Stimulated activated CD4-positive, alpha-beta T cell treated with anti-CD3 and anti-CD28 coated beads, Interleukin-2, amount 100 ng/mL, for 4 hours (primary cell): ENCODE data around the gene VPS39.

Experiments used
- DNase-seq: peaks from one replicate; pipeline ENCODE4 v3.0.0-alpha.2; 2020; ENCODE audit warnings: low read depth

Gene VPS39

GRCh38 chr15:42159381-42160015 lies 48.6 kb downstream of the VPS39 start:
- DNase-seq: no peak

GRCh38 chr15:42158941-42159340 lies 49.2 kb downstream of the VPS39 start:
- no peak for DNase-seq

GRCh38 chr15:42157981-42158765 lies 49.9 kb downstream of the VPS39 start:
- DNase-seq: no peak

- no peak for DNase-seq
Measured at GRCh38 chr15:42157381-42157780, 50.7 kb downstream of the VPS39 start.

GRCh38 chr15:42156243-42156922 lies 51.7 kb downstream of the VPS39 start, which contains the start of gene PLA2G4F:
Gene PLA2G4F, minus strand, starts transcription at chr15:42156636. Its CDS starts 87 bp downstream, at chr15:42156549.
- no peak for DNase-seq

GRCh38 chr15:42155546-42156242 lies 52.4 kb downstream of the VPS39 start:
- DNase-seq: no peak

GRCh38 chr15:42154956-42155355 lies 53.1 kb downstream of the VPS39 start:
- DNase-seq: no peak

GRCh38 chr15:42154212-42154941 lies 53.7 kb downstream of the VPS39 start:
- DNase-seq: no peak

GRCh38 chr15:42153874-42154211 lies 54.3 kb downstream of the VPS39 start:
- DNase-seq: no peak

- no peak for DNase-seq
Measured at GRCh38 chr15:42152921-42153698, 55.0 kb downstream of the VPS39 start.

- no peak for DNase-seq
Measured at GRCh38 chr15:42152196-42152920, 55.7 kb downstream of the VPS39 start.

GRCh38 chr15:42151736-42152135 lies 56.4 kb downstream of the VPS39 start:
- DNase-seq: no peak

GRCh38 chr15:42151141-42151561 lies 57.0 kb downstream of the VPS39 start:
- DNase-seq: no peak

GRCh38 chr15:42150219-42150970 lies 57.7 kb downstream of the VPS39 start:
- no peak for DNase-seq

GRCh38 chr15:42149493-42150218 lies 58.4 kb downstream of the VPS39 start:
- no peak for DNase-seq

GRCh38 chr15:42148808-42149492 lies 59.2 kb downstream of the VPS39 start:
- no peak for DNase-seq

GRCh38 chr15:42147431-42147735 lies 60.7 kb downstream of the VPS39 start:
- no peak for DNase-seq
